Panc1 (cell line): ENCODE measurements around the gene TCHH. TPM values are rescaled to one million over a fixed set of nuclear protein-coding genes. Genes with fewer than 3 reads are reported as not detected.

Experiments used
- ATAC-seq: fragments of 200-7000 bp; cut with Tn5 transposase; 2 replicates; pipeline ENCODE4 v1.9.1; 2020; ENCODE audit warnings: mild to moderate bottlenecking, moderate library complexity
- BruUV-seq: library from RNA; stranded (reverse); fragments of 400-500 nt; replicated peaks from 2 replicates; lab custom pipeline; 2021; lab: Mats Ljungman, UMichigan
- CTCF ChIA-PET: fragments of 300-600 bp; sonication (Branson Sonifier 250); formaldehyde crosslinking; loops from one replicate; lab custom pipeline; 2022; ENCODE audit warnings: antibody characterized with exemption; lab: Charles Lee
- POLR2A ChIA-PET: fragments of 300-600 bp; sonication (Branson Sonifier 250); formaldehyde crosslinking; loops from one replicate; lab custom pipeline; 2022; ENCODE audit warnings: antibody characterized with exemption; lab: Charles Lee
- DNase-seq: peaks from one replicate; pipeline ENCODE4 v3.0.0-alpha.2; 2010; ENCODE audit warnings: low read depth, low spot score
- H3K27ac ChIP-seq: 2 replicates; pipeline ENCODE4 v1.5.1; 2011; ENCODE audit warnings: mild to moderate bottlenecking, low read length, inconsistent platforms
- H3K27me3 ChIP-seq: fragments of 200-500 bp; sonication (Bioruptor generic); 2 replicates; pipeline ENCODE4 v1.6.0; 2014; ENCODE audit warnings: low read length, inconsistent platforms; ENCODE audit not compliant: control insufficient read depth, insufficient read depth
- H3K36me3 ChIP-seq: fragments of 200-500 bp; sonication (Bioruptor generic); 2 replicates; pipeline ENCODE4 v1.5.1; 2014; ENCODE audit warnings: inconsistent platforms, mild to moderate bottlenecking, low read length, moderate library complexity; ENCODE audit not compliant: control insufficient read depth, insufficient read depth
- H3K4me1 ChIP-seq: 2 replicates; pipeline ENCODE4 v1.5.1; 2011; ENCODE audit warnings: inconsistent platforms, mild to moderate bottlenecking, low read length, moderate library complexity; ENCODE audit not compliant: control insufficient read depth, insufficient read depth
- H3K4me3 ChIP-seq, 2 experiments: 2 replicates each; pipeline ENCODE4 v1.5.1; 2011 to 2012; ENCODE audit warnings: low read depth in 2 of 2, low read length in 2 of 2, mild to moderate bottlenecking in 2 of 2, inconsistent platforms in 1 of 2, moderate library complexity in 1 of 2
- H3K9me3 ChIP-seq: fragments of 200-500 bp; sonication (Bioruptor generic); 2 replicates; pipeline ENCODE4 v1.5.1; 2014; ENCODE audit warnings: low read depth, mild to moderate bottlenecking, inconsistent platforms, low read length, moderate library complexity; ENCODE audit not compliant: control insufficient read depth, insufficient read depth
- CTCF ChIP-seq: fragments of 450-650 bp; IDR thresholded peaks from 2 replicates; pipeline ENCODE4 v1.5.1; 2017; ENCODE audit warnings: mild to moderate bottlenecking
- POLR2AphosphoS5 ChIP-seq: IDR thresholded peaks from 2 replicates; pipeline ENCODE4 v1.6.1; 2012; ENCODE audit warnings: mild to moderate bottlenecking, low read depth, low read length, moderate library complexity
- REST ChIP-seq, 2 experiments: IDR thresholded peaks; 2 replicates each; pipeline ENCODE4 v1.6.1; 2011 to 2012; ENCODE audit warnings: low read depth in 2 of 2, control low read depth in 1 of 2, low read length in 1 of 2, mild to moderate bottlenecking in 1 of 2, moderate library complexity in 1 of 2; ENCODE audit not compliant: insufficient read depth in 1 of 2
- SIN3A ChIP-seq: IDR thresholded peaks from 2 replicates; pipeline ENCODE4 v1.6.1; 2012; ENCODE audit warnings: low read depth, mild to moderate bottlenecking, low read length, moderate library complexity, borderline replicate concordance; ENCODE audit not compliant: insufficient read depth
- TCF7L2 ChIP-seq: IDR thresholded peaks from 2 replicates; pipeline ENCODE4 v1.6.1; 2011; ENCODE audit warnings: mild to moderate bottlenecking, low read depth, low read length, inconsistent platforms
- in situ Hi-C: cut with HindIII; loops from 2 replicates; pipeline ENCODE4 v1.10.0; 2016; ENCODE audit warnings: low sequenced_read_pairs, low pct_unique_long_range_greater_than_20kb
- intact Hi-C: fragments of 100-400 bp; cut with micrococcal nuclease; formaldehyde crosslinking; loops from one replicate; pipeline ENCODE4 v1.10.0; 2022; ENCODE audit not compliant: unreplicated experiment
- total RNA-seq: library from RNA; stranded (reverse); gene quantifications from one replicate; pipeline ENCODE4 v1.2.1, GENCODE V29; 2021; ENCODE audit not compliant: unreplicated experiment

The TCHH gene
- total RNA-seq, 1 experiment from 2014 or later, result 0.28 TPM

- intact Hi-C loops (loop anchor here (5.0 kb wide), 1 partner anchor 314 kb away; no protein-coding TSS in a partner anchor), in situ Hi-C loops (no loop called here)
- no peaks in the 10 kb centered on the region for H3K4me1 ChIP-seq
- H3K9me3 ChIP-seq, result 0 out of 2 replicates have a peak, but pooled peaks cover 3% of the 10 kb centered on the region
- DNase-seq, result no peak
- H3K4me3 ChIP-seq, result no peak overlapping the region
- ChIA-PET CTCF (no interaction called here), POLR2A (no interaction called here)
- H3K27ac ChIP-seq, result no peak overlapping the region
- H3K36me3 ChIP-seq, result no peaks in the 10 kb centered on the region; the same call in 1 of the 2 replicates
- peaks cover 4% of the 10 kb centered on the region for H3K27me3 ChIP-seq
- no TSS peak for BruUV-seq
- ATAC-seq, result no peak
- no peak for TF ChIP-seq POLR2AphosphoS5
- no peak for TF ChIP-seq TCF7L2
- no peak for TF ChIP-seq CTCF
- TF ChIP-seq REST (IDR thresholded peaks at IDR 0.05; ENCODE audit: insufficient read depth in 1 of 2, low read depth in 2 of 2, low read length in 1 of 2), result no peak
- no peak for TF ChIP-seq SIN3A
Observed at GRCh38 chr1:152143150-152143887, 28.1 kb upstream of the TCHH start.

GRCh38 chr1:152141971-152142584 lies 26.8 kb upstream of the TCHH start:
- in situ Hi-C loops, result no loop called here
- ChIA-PET CTCF (interaction anchor here (0.9 kb wide), 1 partner anchor 44 kb away, joined by 4 read pairs; no protein-coding TSS in a partner anchor), POLR2A (no interaction called here)
- no peak overlapping the region for H3K4me3 ChIP-seq
- H3K9me3 ChIP-seq, result no peaks in the 10 kb centered on the region
- BruUV-seq, result no TSS peak
- intact Hi-C loops, result loop anchor here (1.0 to 5.0 kb wide), 3 partner anchors 24 to 315 kb away; no protein-coding TSS in a partner anchor
- peaks cover 4% of the 10 kb centered on the region for H3K27me3 ChIP-seq
- no peak overlapping the region for H3K27ac ChIP-seq
- H3K36me3 ChIP-seq, result no peaks in the 10 kb centered on the region; the same call in 1 of the 2 replicates
- TF ChIP-seq REST (IDR thresholded peaks at IDR 0.05; ENCODE audit: insufficient read depth in 1 of 2, low read depth in 2 of 2, low read length in 1 of 2) (no peak), TCF7L2 (no peak), CTCF (peak; percentile 86), SIN3A (no peak)
- peak; percentile 94 for ATAC-seq
- peak; percentile 41 for DNase-seq
- no peaks in the 10 kb centered on the region for H3K4me1 ChIP-seq
